NCI-H1694 (cell line): Measurements from ENCODE around the gene RTL1.

Experiments
- DNase-seq: peaks from one replicate; lab custom pipeline; 2025; lab: John Stamatoyannopoulos, UW

Gene RTL1

GRCh38 chr14:100834794-100835547 lies 68.6 kb downstream of the RTL1 start:
- no peak for DNase-seq

DNA sequence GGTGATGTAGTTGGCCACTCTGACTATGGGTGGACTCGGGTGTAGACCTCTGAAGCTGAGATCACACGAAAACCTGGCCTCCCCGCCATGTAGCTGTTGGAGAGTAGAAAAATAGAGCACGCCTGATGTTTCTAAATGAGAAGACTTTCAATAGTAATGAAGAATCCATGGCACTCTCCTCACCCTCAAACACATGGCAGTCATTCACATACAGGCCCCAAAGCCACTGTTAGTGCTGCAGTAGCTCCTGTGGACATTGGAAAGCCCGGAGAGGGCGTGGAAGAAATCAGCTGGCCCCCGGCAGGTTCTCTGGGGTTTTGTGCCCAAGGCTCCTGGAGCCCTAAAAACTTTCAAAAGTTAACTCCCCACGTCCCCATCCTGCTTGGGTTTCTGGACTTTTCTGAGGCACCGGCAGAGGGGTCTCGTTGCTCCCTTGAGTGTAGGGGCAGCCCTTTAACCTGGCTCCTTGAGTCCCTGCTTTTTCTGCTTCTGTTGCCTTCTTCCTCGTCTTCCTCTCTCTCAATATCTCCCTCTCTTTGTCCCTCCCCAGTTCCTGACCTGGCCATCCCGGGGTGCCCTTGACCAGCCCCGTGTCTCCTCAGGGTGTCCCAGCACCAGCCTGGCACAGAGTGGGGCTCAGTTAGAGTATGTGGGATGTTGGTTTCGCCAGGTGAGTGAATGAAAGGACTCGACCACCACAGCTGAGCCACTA lies 69.3 kb downstream of the RTL1 start:
- no peak for DNase-seq

DNA sequence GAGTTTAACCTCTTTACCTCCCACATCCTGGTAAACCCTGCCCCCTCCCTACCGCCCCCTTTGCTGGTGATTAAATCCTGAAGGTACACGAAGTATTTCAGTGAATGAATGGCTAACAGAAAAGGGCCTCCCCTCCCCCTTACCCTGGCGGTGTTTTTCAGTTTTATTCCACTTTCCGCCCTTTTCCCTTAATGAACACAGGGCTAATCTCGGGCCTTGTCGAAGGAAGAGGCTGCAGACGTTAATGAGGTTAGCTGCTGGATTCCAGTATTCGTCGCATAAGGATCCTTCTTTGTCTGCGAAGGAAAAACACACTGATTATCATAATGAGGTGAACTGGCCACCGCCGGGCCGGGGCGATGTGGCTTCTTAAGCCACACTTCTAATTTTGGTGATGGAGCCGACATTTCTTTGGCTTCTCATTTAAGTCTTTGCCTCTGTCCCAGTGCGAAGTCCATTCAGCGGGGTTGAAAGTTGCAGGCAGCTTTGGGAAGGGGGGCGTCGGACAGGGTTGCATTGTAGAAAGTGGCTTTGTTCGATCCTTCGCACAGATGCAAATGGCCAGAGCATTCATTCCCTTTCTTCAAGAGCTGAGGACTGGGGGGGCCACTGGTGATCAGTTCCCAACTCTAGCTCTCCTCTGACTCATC lies 71.1 kb downstream of the RTL1 start:
- DNase-seq = no peak

GRCh38 chr14:100830681-100831080 lies 72.8 kb downstream of the RTL1 start:
- no peak for DNase-seq
